ENCODE results near the gene SUSD4. TPM values are rescaled to one million over a fixed set of nuclear protein-coding genes. Genes with fewer than 3 reads are reported as not detected.

The SUSD4 gene
- total RNA-seq, 1 experiment from 2014 or later, result 3.5 TPM

- H3K4me1 Mint-ChIP-seq, result peaks cover 11 to 15% of the 10 kb centered on the region in 2 experiments
- no peaks in the 10 kb centered on the region; a peak in 1 of 7 replicates for H3K36me3 Mint-ChIP-seq (ENCODE audit: insufficient read depth in 1 of 3, low read depth in 3 of 3)
- H4K8ac ChIP-seq (replicated peaks; ENCODE audit: insufficient read length, low read depth, low read length), result no peak overlapping the region
- no peak overlapping the region for H2AK5ac ChIP-seq (ENCODE audit: insufficient read length, low read length)
- H3K79me1 ChIP-seq (ENCODE audit: insufficient read depth, low read depth, low read length, poor library complexity, severe bottlenecking), result no peaks in the 10 kb centered on the region
- H3K23me2 ChIP-seq (ENCODE audit: insufficient read length, low read depth, low read length, poor library complexity, severe bottlenecking), result no peaks in the 10 kb centered on the region
- H3K14ac ChIP-seq (ENCODE audit: insufficient read depth, low read length), result no peak overlapping the region
- TF ChIP-seq CTCF (conservative IDR thresholded peaks at IDR 0.05), result no peak
- H2BK120ac ChIP-seq (ENCODE audit: low read depth, low read length, poor library complexity, severe bottlenecking), result no peak overlapping the region
- no CpG with 5 or more reads among the region's 3 CpGs for WGBS (ENCODE audit: extremely low coverage, insufficient read length, low lambda C conversion rate)
- no peak overlapping the region for H3K4ac ChIP-seq (ENCODE audit: low read depth, low read length)
- no peaks in the 10 kb centered on the region for H3K9me3 Mint-ChIP-seq
- H3K4me2 ChIP-seq (ENCODE audit: insufficient read depth, insufficient read length, low read length), result no peak overlapping the region
- no peak overlapping the region for H3K56ac ChIP-seq (ENCODE audit: insufficient read length, low read depth, low read length)
- no peak overlapping the region for H2BK12ac ChIP-seq (ENCODE audit: insufficient read length, low read depth, low read length)
- H3K27me3 Mint-ChIP-seq (ENCODE audit: low read depth), result peaks cover 2% of the 10 kb centered on the region
- H3K18ac ChIP-seq (ENCODE audit: insufficient read length, low read depth, low read length), result no peak overlapping the region
- H2BK15ac ChIP-seq (ENCODE audit: low read depth, low read length), result no peak overlapping the region
- H3T11ph ChIP-seq (ENCODE audit: low read length), result no peak overlapping the region
- no peak overlapping the region for H3K27ac ChIP-seq (ENCODE audit: insufficient read length, low read depth, low read length)
- H3K27me3 ChIP-seq (ENCODE audit: insufficient read depth, low read length), result no peaks in the 10 kb centered on the region
- H2BK5ac ChIP-seq (ENCODE audit: insufficient read length, low read length), result no peak overlapping the region
- no peak overlapping the region for H3K4me3 Mint-ChIP-seq
- no peaks in the 10 kb centered on the region for H3K9me3 ChIP-seq (ENCODE audit: control insufficient read depth, low read depth, low read length)
- no peak overlapping the region for H4K91ac ChIP-seq (ENCODE audit: insufficient read length, low read depth, low read length)
- H4K20me1 ChIP-seq (ENCODE audit: control insufficient read depth, insufficient read depth, insufficient read length), result no peaks in the 10 kb centered on the region
- DNase-seq, result no peak
- no peaks in the 10 kb centered on the region for H3K79me2 ChIP-seq (ENCODE audit: insufficient read depth, low read length)
- no peak overlapping the region for H3K27ac Mint-ChIP-seq
- no peak overlapping the region for H4K5ac ChIP-seq (ENCODE audit: insufficient read length, low read depth, low read length)
- no peak overlapping the region for H2BK20ac ChIP-seq (ENCODE audit: low read depth, low read length, poor library complexity, severe bottlenecking)
- no peaks in the 10 kb centered on the region for H3K4me1 ChIP-seq (ENCODE audit: insufficient read depth, low read length)
- no peak overlapping the region for H3K23ac ChIP-seq (ENCODE audit: insufficient read length, low read depth, low read length)
- H2AFZ ChIP-seq (ENCODE audit: low read length), result no peak overlapping the region
- no peak overlapping the region for H3K9ac ChIP-seq (ENCODE audit: extremely low read depth, insufficient read length, low read length)
Observed at GRCh38 chr1:223343692-223344091, 20.3 kb downstream of the SUSD4 start.
